Ovary (tissue), 10 donors: ENCODE results near the gene OR5D16. TPM values are rescaled to one million over a fixed set of nuclear protein-coding genes. Genes with fewer than 3 reads are reported as not detected.

Source experiments
- DNase-seq, 5 donors: peaks; one replicate each; pipeline ENCODE4 v3.0.0-alpha.2; 2019 to 2020
- H3K27ac ChIP-seq, 2 donors: fragments of 200-600 bp; one replicate each; pipeline versions ENCODE4 v1.5.1 to v1.8.0; 2019 to 2022
- H3K27me3 ChIP-seq: fragments of 200-600 bp; one replicate; pipeline ENCODE4 v1.8.0; 2022
- H3K36me3 ChIP-seq: fragments of 200-600 bp; sonication (generic); one replicate; pipeline ENCODE4 v1.5.1; 2019
- H3K4me1 ChIP-seq: one replicate; pipeline ENCODE4 v1.8.1; 2013; ENCODE audit warnings: mild to moderate bottlenecking, moderate library complexity; ENCODE audit not compliant: insufficient read depth
- H3K4me3 ChIP-seq: fragments of 200-600 bp; sonication (generic); one replicate; pipeline ENCODE4 v1.5.1; 2017
- H3K9me3 ChIP-seq, 2 donors: fragments of 200-600 bp in 1 of 2; sonication (generic) in 1 of 2; one replicate each; pipeline versions ENCODE4 v1.5.1 to v1.8.1; 2013 to 2019; ENCODE audit warnings: mild to moderate bottlenecking in 1 of 2, moderate library complexity in 1 of 2
- CTCF ChIP-seq, 3 donors: fragments of 450-650 bp in 2 of 3; fragments of 200-600 bp in 1 of 3; IDR thresholded peaks; one replicate each; pipeline versions ENCODE4 v1.5.1 to v1.8.0; 2016 to 2022; ENCODE audit warnings: antibody characterized with exemption in 3 of 3, mild to moderate bottlenecking in 1 of 3
- EP300 ChIP-seq: sonication (generic); formaldehyde crosslinking; IDR thresholded peaks from one replicate; pipeline ENCODE4 v1.6.1; 2017; ENCODE audit warnings: antibody characterized with exemption
- POLR2A ChIP-seq: fragments of 450-650 bp; IDR thresholded peaks from one replicate; pipeline ENCODE4 v1.6.1; 2017; ENCODE audit warnings: antibody characterized with exemption, mild to moderate bottlenecking, moderate library complexity
- WGBS, 3 donors: extraction: QIAGEN DNeasy Blood & Tissue Kit in 1 of 3; methylation state at CpG; one replicate each; pipeline versions ENCODE4 v1.1.5 to v1.1.7; 2013 to 2017; 5-methylcytosine and 5-hydroxymethylcytosine counted together
- intact Hi-C, 4 donors: fragments of 100-400 bp; cut with DNase I; formaldehyde crosslinking; loops; one replicate each; pipeline versions ENCODE4 v1.11.0 to v1.15.1; 2022 to 2023
- long read RNA-seq, 3 donors: library from polyadenylated mRNA in 2 of 3; unstranded in 2 of 3; transcript quantifications; one replicate each; pipeline ENCODE4 v2.0.0 and lab custom pipeline, GENCODE V29; 2021 to 2026
- polyA plus RNA-seq, 2 donors: library from polyadenylated mRNA; stranded (reverse); fragments of 200-250 nt in 1 of 2; fragments of 350-450 nt in 1 of 2; fragmentation: Illumina TruSeq in 1 of 2; extraction: RNeasy Lipid Tissue Mini Kit (QIAGEN cat#74804) in 1 of 2; gene quantifications; one replicate each; pipeline ENCODE4 v1.2.3, GENCODE V29; 2013 to 2014
- total RNA-seq, 7 donors: library from RNA; depleted of rRNA in 2 of 7; stranded (reverse); fragments of >200 nt in 2 of 7; fragmentation: NEBNext Ultra II Directional in 3 of 7; extraction: Animal tissue kit (Norgen Biotek cat#: 25700) in 3 of 7; gene quantifications; one replicate each; pipeline versions ENCODE4 v1.1.0 to v1.2.4, GENCODE V29; 2016 to 2023
- donor health status: DM: no; HTN: no; CAD: no; lungs with moderate emphysema.
- donor health status: DM: no; HTN: no; CAD: no.
- donor health status: Bipolar disorder and iron deficiency.
- donor health status: DM: yes; HTN: yes; CAD: no.
- donor health status: DM: no; HTN: no; CAD: no.
- donor health status: DM: yes; HTN: yes; CAD: no.

OR5D16 gene
- total RNA-seq (not detected), polyA plus RNA-seq (not detected)
- long read RNA-seq, donor 1 = 0 reads
- long read RNA-seq, donor 2 = 0 reads
- long read RNA-seq, donor 3 = 0 reads

GRCh38 chr11:55838452-55838851 is at the start of gene OR5D16:
Gene OR5D16 (plus strand): TSS chr11:55838752. CDS start chr11:55838752, 0 bp downstream.
- intact Hi-C loops = no loop called here
- Histone ChIP-seq H3K27ac (no peak within 1 kb of the TSS), H3K9me3 (no peaks in the 10 kb centered on the region), H3K4me3 (no peak within 1 kb of the TSS), H3K27me3 (no peaks in the 10 kb centered on the region), H3K4me1 (no peaks in the 10 kb centered on the region), H3K36me3 (no peaks in the 10 kb centered on the region)
- no peak for DNase-seq
- 19 to 33% (median 21%) methylated on average over 3 of the region's 3 CpGs for WGBS, 3 donors
- TF ChIP-seq POLR2A = no peak

GRCh38 chr11:55791606-55792005 is 46.9 kb upstream of the OR5D16 start:
- H3K9me3 ChIP-seq = no peaks in the 10 kb centered on the region
- H3K27me3 ChIP-seq = no peaks in the 10 kb centered on the region
- H3K4me3 ChIP-seq = no peak overlapping the region
- no peaks in the 10 kb centered on the region for H3K4me1 ChIP-seq
- TF ChIP-seq POLR2A (no peak), EP300 (no peak), CTCF (IDR thresholded peaks at IDR 0.05) (no peak)
- intact Hi-C loops = no loop called here
- H3K27ac ChIP-seq = no peak overlapping the region
- 78 to 86% (median 85%) methylated on average over 1 of the region's 1 CpG for WGBS, 3 donors
- H3K36me3 ChIP-seq = no peaks in the 10 kb centered on the region
- DNase-seq = no peak

- TF ChIP-seq POLR2A (no peak), EP300 (no peak), CTCF (IDR thresholded peaks at IDR 0.05) (no peak)
- WGBS, 3 donors = 49 to 70% (median 53%) methylated on average over 2 of the region's 2 CpGs
- H3K27me3 ChIP-seq = no peaks in the 10 kb centered on the region
- no peak overlapping the region for H3K27ac ChIP-seq
- no peak overlapping the region for H3K4me3 ChIP-seq
- H3K36me3 ChIP-seq = no peaks in the 10 kb centered on the region
- no peaks in the 10 kb centered on the region for H3K9me3 ChIP-seq
- intact Hi-C loops = no loop called here
- DNase-seq = no peak
- H3K4me1 ChIP-seq = no peaks in the 10 kb centered on the region
These were observed 45.2 kb upstream of the OR5D16 start for GRCh38 chr11:55793321-55793720.

- intact Hi-C loops = no loop called here
- H3K9me3 ChIP-seq = no peaks in the 10 kb centered on the region
- H3K27me3 ChIP-seq = no peaks in the 10 kb centered on the region
- no peak within 1 kb of the TSS for H3K4me3 ChIP-seq
- no peaks in the 10 kb centered on the region for H3K36me3 ChIP-seq
- no peak for DNase-seq
- H3K4me1 ChIP-seq = no peaks in the 10 kb centered on the region
- TF ChIP-seq POLR2A (no peak), EP300 (no peak), CTCF (IDR thresholded peaks at IDR 0.05) (no peak)
- H3K27ac ChIP-seq = no peak within 1 kb of the TSS
These were observed 43.3 kb upstream of the OR5D16 start, which contains the start of gene OR5D14 for GRCh38 chr11:55795256-55795655. Gene OR5D14 (plus strand): TSS chr11:55795556. CDS start chr11:55795556, 0 bp downstream.

- intact Hi-C loops = loop anchor here in 1 of 4 donors (5.0 kb wide), 1 partner anchor 311 kb away; no protein-coding TSS in a partner anchor
- no peak overlapping the region for H3K4me3 ChIP-seq
These were observed 32.3 kb upstream of the OR5D16 start for GRCh38 chr11:55806248-55806647.

More at GRCh38 chr11:55806248-55806647, 32.3 kb upstream of the OR5D16 start:
- H3K27me3 ChIP-seq = no peaks in the 10 kb centered on the region
- no peaks in the 10 kb centered on the region for H3K36me3 ChIP-seq
- 87 to 88% (median 88%) methylated on average over 1 of the region's 1 CpG for WGBS, 3 donors
- TF ChIP-seq EP300 = no peak
- no peak for TF ChIP-seq POLR2A
- TF ChIP-seq CTCF (IDR thresholded peaks at IDR 0.05) = no peak
- H3K27ac ChIP-seq = no peak overlapping the region
- DNase-seq = no peak
- no peaks in the 10 kb centered on the region for H3K9me3 ChIP-seq
- H3K4me1 ChIP-seq = no peaks in the 10 kb centered on the region
